H1 (cell line): Measurements from ENCODE around the gene PSD. TPM values are rescaled to one million over a fixed set of nuclear protein-coding genes. Genes with fewer than 3 reads are reported as not detected.

ENCODE experiments used
- CTCF ChIA-PET: fragments of 300-600 bp; sonication (Branson Sonifier 250); formaldehyde crosslinking; loops from one replicate; lab custom pipeline; 2021; ENCODE audit not compliant: partially characterized antibody; lab: Charles Lee
- POLR2A ChIA-PET: fragments of 300-600 bp; sonication (Branson Sonifier 250); formaldehyde crosslinking; loops from one replicate; lab custom pipeline; 2021; ENCODE audit warnings: inconsistent platforms; ENCODE audit not compliant: partially characterized antibody; lab: Charles Lee
- DNase-seq, 2 experiments: peaks; one replicate each; pipeline versions ENCODE4 v3.0.0 to v3.0.0-alpha.2; 2010 to 2022; ENCODE audit warnings: low spot score in 2 of 2, low read depth in 1 of 2, mixed read lengths in 1 of 2
- FAIRE-seq: peaks from 2 replicates; lab custom pipeline; 2011; peaks lifted over from hg19 to GRCh38; lab: Jason Lieb, UNC
- H2AFZ ChIP-seq: 2 replicates; pipeline ENCODE4 v1.8.1; 2012; ENCODE audit warnings: low read length, inconsistent platforms
- H2AK5ac ChIP-seq: 2 replicates; pipeline ENCODE4 v1.6.1; 2013; ENCODE audit warnings: low read depth, low read length
- H2BK120ac ChIP-seq: replicated peaks from 2 replicates; pipeline ENCODE3; 2013; ENCODE audit warnings: low read depth, low read length, inconsistent platforms
- H2BK12ac ChIP-seq: 2 replicates; pipeline ENCODE4 v1.6.1; 2013; ENCODE audit warnings: low read depth, low read length
- H2BK15ac ChIP-seq: 2 replicates; pipeline ENCODE4 v1.6.1; 2013; ENCODE audit warnings: low read length
- H2BK20ac ChIP-seq: 2 replicates; pipeline ENCODE4 v1.6.1; 2013; ENCODE audit warnings: low read length
- H2BK5ac ChIP-seq: 2 replicates; pipeline ENCODE4 v1.6.1; 2013; ENCODE audit warnings: low read depth, low read length
- H3K14ac ChIP-seq: 2 replicates; pipeline ENCODE4 v1.6.1; 2013; ENCODE audit warnings: inconsistent platforms; ENCODE audit not compliant: insufficient read length
- H3K18ac ChIP-seq: 2 replicates; pipeline ENCODE4 v1.6.1; 2013; ENCODE audit warnings: low read length; ENCODE audit errors: extremely low read depth
- H3K23ac ChIP-seq: 2 replicates; pipeline ENCODE4 v1.6.1; 2013; ENCODE audit warnings: inconsistent platforms; ENCODE audit not compliant: insufficient read length
- H3K23me2 ChIP-seq: 2 replicates; pipeline ENCODE4 v1.6.1; 2013; ENCODE audit warnings: low read depth, low read length
- H3K27ac ChIP-seq: 2 replicates; pipeline ENCODE4 v1.6.1; 2011; ENCODE audit warnings: low read depth, low read length, inconsistent platforms
- H3K27me3 ChIP-seq, 4 experiments: replicated peaks in 1 of 4; 1 replicate in 1 of 4; 2 replicates in 3 of 4; pipeline versions ENCODE4 v1.6.1 to v1.8.1; 2011 to 2013; ENCODE audit warnings: low read length in 3 of 4, mild to moderate bottlenecking in 3 of 4, inconsistent platforms in 2 of 4, mixed read lengths in 2 of 4, moderate library complexity in 1 of 4; ENCODE audit not compliant: control insufficient read depth in 3 of 4, insufficient read depth in 3 of 4; ENCODE audit errors: extremely low read depth in 1 of 4
- H3K36me3 ChIP-seq, 4 experiments: 2 replicates each; pipeline versions ENCODE4 v1.6.1 to v1.8.1; 2011 to 2013; ENCODE audit warnings: mild to moderate bottlenecking in 4 of 4, low read length in 3 of 4, moderate library complexity in 2 of 4, control low read depth in 1 of 4, inconsistent platforms in 1 of 4; ENCODE audit not compliant: insufficient read depth in 4 of 4, control insufficient read depth in 2 of 4
- H3K4ac ChIP-seq: replicated peaks from 2 replicates; pipeline ENCODE3; 2013; ENCODE audit warnings: low read length, low read depth, mixed read lengths, inconsistent platforms; ENCODE audit not compliant: insufficient read length
- H3K4me1 ChIP-seq, 4 experiments: replicated peaks in 1 of 4; 1 replicate in 1 of 4; 2 replicates in 3 of 4; pipeline versions ENCODE4 v1.6.1 to v1.8.1; 2011 to 2013; ENCODE audit warnings: low read length in 3 of 4, inconsistent platforms in 2 of 4, mixed read lengths in 1 of 4; ENCODE audit not compliant: insufficient read depth in 4 of 4, control insufficient read depth in 3 of 4
- H3K4me2 ChIP-seq, 2 experiments: 2 replicates each; pipeline versions ENCODE4 v1.6.1 to v1.8.1; 2011 to 2013; ENCODE audit warnings: low read depth in 2 of 2, low read length in 2 of 2, control low read depth in 1 of 2, inconsistent platforms in 1 of 2, mild to moderate bottlenecking in 1 of 2; ENCODE audit not compliant: insufficient read depth in 1 of 2
- H3K4me3 ChIP-seq, 4 experiments: fragments of 200-600, 300-600 bp in 1 of 4; sonication (generic), shearing (Covaris generic), sonication (Bioruptor Twin) in 1 of 4; 2 replicates each; pipeline versions ENCODE4 v1.5.1 to v1.8.1; 2011 to 2016; ENCODE audit warnings: low read length in 4 of 4, low read depth in 3 of 4, control low read depth in 2 of 4, inconsistent platforms in 2 of 4, mild to moderate bottlenecking in 2 of 4, mixed read lengths in 1 of 4, moderate library complexity in 1 of 4; ENCODE audit not compliant: insufficient read depth in 2 of 4; ENCODE audit errors: extremely low read depth in 1 of 4
- H3K56ac ChIP-seq: replicated peaks from 2 replicates; pipeline ENCODE3; 2013; ENCODE audit warnings: low read depth, mild to moderate bottlenecking, mixed read lengths, low read length, inconsistent platforms; ENCODE audit not compliant: insufficient read length
- H3K79me1 ChIP-seq: 2 replicates; pipeline ENCODE4 v1.6.1; 2013; ENCODE audit warnings: low read depth, low read length, control low read depth
- H3K79me2 ChIP-seq, 2 experiments: 2 replicates each; pipeline versions ENCODE4 v1.6.1 to v1.8.1; 2012 to 2013; ENCODE audit warnings: low read length in 2 of 2, mild to moderate bottlenecking in 2 of 2, inconsistent platforms in 1 of 2; ENCODE audit not compliant: insufficient read depth in 2 of 2, control insufficient read depth in 1 of 2
- H3K9ac ChIP-seq, 4 experiments: replicated peaks in 1 of 4; 1 replicate in 1 of 4; 2 replicates in 3 of 4; pipeline versions ENCODE4 v1.6.1 to v1.8.1; 2011 to 2013; ENCODE audit warnings: low read depth in 3 of 4, low read length in 3 of 4, control low read depth in 2 of 4, mild to moderate bottlenecking in 2 of 4, moderate library complexity in 2 of 4, inconsistent platforms in 1 of 4; ENCODE audit errors: extremely low read depth in 1 of 4
- H3K9me3 ChIP-seq, 2 experiments: 2 replicates each; pipeline versions ENCODE4 v1.6.1 to v1.8.1; 2012 to 2013; ENCODE audit warnings: mild to moderate bottlenecking in 2 of 2, moderate library complexity in 2 of 2, control low read depth in 1 of 2, inconsistent platforms in 1 of 2, low read depth in 1 of 2, low read length in 1 of 2, mixed read lengths in 1 of 2; ENCODE audit not compliant: insufficient read depth in 2 of 2
- H4K20me1 ChIP-seq, 2 experiments: replicated peaks in 1 of 2; 2 replicates each; pipeline versions ENCODE3 to v1.8.1; 2011 to 2013; ENCODE audit warnings: inconsistent platforms in 2 of 2, low read length in 2 of 2, mild to moderate bottlenecking in 1 of 2; ENCODE audit not compliant: insufficient read depth in 2 of 2, control insufficient read depth in 1 of 2
- H4K5ac ChIP-seq: 2 replicates; pipeline ENCODE4 v1.6.1; 2013; ENCODE audit warnings: low read length, low read depth, mixed read lengths, inconsistent platforms; ENCODE audit not compliant: insufficient read length
- H4K8ac ChIP-seq: 2 replicates; pipeline ENCODE4 v1.8.0; 2013; ENCODE audit warnings: mild to moderate bottlenecking, moderate library complexity, low read length, inconsistent platforms; ENCODE audit not compliant: insufficient read depth; ENCODE audit errors: extremely low read depth
- H4K91ac ChIP-seq: replicated peaks from 2 replicates; pipeline ENCODE3; 2013; ENCODE audit warnings: low read length, mixed read lengths, inconsistent platforms; ENCODE audit not compliant: insufficient read length
- KDM5A ChIP-seq: fragments of 200-600 bp; IDR thresholded peaks from 2 replicates; pipeline ENCODE4 v1.7.1; 2012; ENCODE audit warnings: mild to moderate bottlenecking, low read length, inconsistent platforms, mixed read lengths
- MAFK ChIP-seq: IDR thresholded peaks from 2 replicates; pipeline ENCODE4 v1.6.1; 2012; ENCODE audit warnings: low read depth, mild to moderate bottlenecking, improper control_type of control experiment, low read length
- RNF2 ChIP-seq: fragments of 200-900, 300-1000 bp; sonication (generic); IDR thresholded peaks from 2 replicates; pipeline ENCODE4 v1.7.1; 2016; ENCODE audit warnings: borderline replicate concordance, low read depth, mild to moderate bottlenecking, antibody characterized with exemption, low read length; ENCODE audit not compliant: poor library complexity, severe bottlenecking; ENCODE audit errors: missing control alignments
- RXRA ChIP-seq: IDR thresholded peaks from 2 replicates; pipeline ENCODE4 v1.6.1; 2011; ENCODE audit warnings: low read depth, mild to moderate bottlenecking, low read length, moderate library complexity; ENCODE audit not compliant: insufficient read depth
- SIN3A ChIP-seq, 2 experiments: IDR thresholded peaks in 1 of 2; conservative IDR thresholded peaks in 1 of 2; 2 replicates each; pipeline ENCODE4 v1.6.1; 2011 to 2012; ENCODE audit warnings: low read length in 2 of 2, improper control_type of control experiment in 1 of 2, low read depth in 1 of 2, mild to moderate bottlenecking in 1 of 2
- SIX5 ChIP-seq: IDR thresholded peaks from 2 replicates; pipeline ENCODE4 v1.6.1; 2011; ENCODE audit warnings: mild to moderate bottlenecking, low read depth, low read length
- SP2 ChIP-seq: IDR thresholded peaks from 2 replicates; pipeline ENCODE4 v1.6.1; 2012; ENCODE audit warnings: mild to moderate bottlenecking, low read length, inconsistent platforms
- TAF1 ChIP-seq: IDR thresholded peaks from 2 replicates; pipeline ENCODE4 v1.6.1; 2011; ENCODE audit warnings: mild to moderate bottlenecking, low read depth, low read length
- WGBS, 2 experiments: shearing (Covaris generic) in 1 of 2; methylation state at CpG; one replicate each; pipeline versions ENCODE4 v1.1.6 to v1.1.7; 2013 to 2015; ENCODE audit warnings: low lambda C conversion rate in 2 of 2, mixed read lengths in 2 of 2, inconsistent platforms in 1 of 2, low coverage in 1 of 2, missing lambda C conversion rate in 1 of 2; ENCODE audit not compliant: insufficient replicate concordance in 2 of 2, insufficient coverage in 1 of 2, insufficient read length in 1 of 2; ENCODE audit errors: extremely low coverage in 1 of 2, missing lambda C conversion rate in 1 of 2; 5-methylcytosine and 5-hydroxymethylcytosine counted together
- polyA plus RNA-seq, 7 experiments: library from polyadenylated mRNA; depleted of rRNA in 3 of 7; stranded (reverse) in 5 of 7; unstranded in 2 of 7; fragments of >200 nt in 5 of 7; fragments of 200-250 nt in 2 of 7; gene quantifications; 1 replicate in 5 of 7; 2 replicates in 1 of 7; 4 replicates in 1 of 7; pipeline versions ENCODE4 v1.2.1 to v1.2.3, GENCODE V29; 2011 to 2013; ENCODE audit warnings: missing spikeins in 2 of 7, mixed read lengths in 2 of 7
- total RNA-seq: library from RNA; stranded (reverse); fragmentation: NEBNext Ultra II Directional; extraction: Animal tissue kit (Norgen Biotek cat#: 25700); gene quantifications from 2 replicates; pipeline ENCODE4 v1.2.1, GENCODE V29; 2021
- TF ChIP-seq, protein P1 (sequence below): IDR thresholded peaks from 2 replicates; pipeline ENCODE4 v1.6.1; 2012; ENCODE audit warnings: low read length, inconsistent platforms

The PSD gene
- total and polyA plus RNA-seq, 2 of the 8 experiments (the other 6 are each of a cell fraction or from before 2014, with no cell fraction given), result 5.4 to 6.0 TPM

DNA sequence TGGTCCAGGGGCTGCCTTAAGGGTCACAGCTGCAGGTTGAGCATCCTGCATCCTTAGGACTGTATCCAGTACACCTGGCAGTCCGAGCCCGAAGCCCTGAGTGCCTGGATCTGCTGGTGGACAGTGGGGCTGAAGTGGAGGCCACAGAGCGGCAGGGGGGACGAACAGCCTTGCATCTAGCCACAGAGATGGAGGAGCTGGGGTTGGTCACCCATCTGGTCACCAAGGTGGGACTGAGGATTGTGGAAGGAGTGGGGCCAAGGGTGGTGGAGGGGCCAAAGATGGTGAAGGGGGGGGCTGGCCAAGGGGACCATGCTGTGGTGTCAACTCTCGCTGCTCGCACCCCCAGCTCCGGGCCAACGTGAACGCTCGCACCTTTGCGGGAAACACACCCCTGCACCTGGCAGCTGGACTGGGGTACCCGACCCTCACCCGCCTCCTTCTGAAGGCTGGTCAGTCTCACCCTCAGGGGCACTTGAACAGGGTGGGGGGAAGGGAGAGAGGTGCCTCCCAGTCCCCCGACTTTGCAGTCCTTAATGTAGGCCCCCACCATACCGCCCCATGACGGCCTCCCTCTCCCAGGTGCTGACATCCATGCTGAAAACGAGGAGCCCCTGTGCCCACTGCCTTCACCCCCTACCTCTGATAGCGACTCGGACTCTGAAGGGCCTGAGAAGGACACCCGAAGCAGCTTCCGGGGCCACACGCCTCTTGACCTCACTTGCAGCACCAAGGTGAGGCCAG is 17.8 kb downstream of the PSD start:
- H3K4me3 ChIP-seq, result no peak overlapping the region
- no peak for FAIRE-seq
- POLR2A ChIA-PET, result interaction anchor here (0.8 to 6.1 kb wide), 6 partner anchors 9 to 287 kb away, joined by 3 to 38 read pairs (median 4); partner anchors contain the start of genes CUEDC2 and FBXL15
- TF ChIP-seq SIX5 (no peak), KDM5A (no peak), MAFK (no peak), RXRA (no peak), SP2 (no peak), TAF1 (no peak), RNF2 (no peak), SIN3A (conservative IDR thresholded peaks at IDR 0.05 in 1 of 2, IDR thresholded peaks at IDR 0.05 in 1 of 2; ENCODE audit: low read depth in 1 of 2, low read length in 2 of 2) (no peak)
- TF ChIP-seq, protein P1, sequence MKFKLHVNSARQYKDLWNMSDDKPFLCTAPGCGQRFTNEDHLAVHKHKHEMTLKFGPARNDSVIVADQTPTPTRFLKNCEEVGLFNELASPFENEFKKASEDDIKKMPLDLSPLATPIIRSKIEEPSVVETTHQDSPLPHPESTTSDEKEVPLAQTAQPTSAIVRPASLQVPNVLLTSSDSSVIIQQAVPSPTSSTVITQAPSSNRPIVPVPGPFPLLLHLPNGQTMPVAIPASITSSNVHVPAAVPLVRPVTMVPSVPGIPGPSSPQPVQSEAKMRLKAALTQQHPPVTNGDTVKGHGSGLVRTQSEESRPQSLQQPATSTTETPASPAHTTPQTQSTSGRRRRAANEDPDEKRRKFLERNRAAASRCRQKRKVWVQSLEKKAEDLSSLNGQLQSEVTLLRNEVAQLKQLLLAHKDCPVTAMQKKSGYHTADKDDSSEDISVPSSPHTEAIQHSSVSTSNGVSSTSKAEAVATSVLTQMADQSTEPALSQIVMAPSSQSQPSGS, result no peak

More for the DNA sequence above, 17.8 kb downstream of the PSD start:
- Histone ChIP-seq H2BK12ac (no peak overlapping the region), H3K18ac (no peak overlapping the region), H3K9me3 (no peaks in the 10 kb centered on the region), H3K79me1 (no peaks in the 10 kb centered on the region), H2BK120ac (no peak overlapping the region), H3K4me1 (peaks cover 0 to 18% (median 10%) of the 10 kb centered on the region in 4 experiments; a peak in 6 of 7 replicates), H3K23ac (no peak overlapping the region), H3K4me2 (no peak overlapping the region), H3K27ac (no peak overlapping the region), H2AK5ac (no peak overlapping the region), H4K20me1 (peaks cover 6 to 10% of the 10 kb centered on the region in 2 experiments), H3K27me3 (peaks cover 0 to 6% (median 3%) of the 10 kb centered on the region in 4 experiments; a peak in 4 of 7 replicates), H3K14ac (no peak overlapping the region), H4K91ac (no peak overlapping the region), H2BK5ac (no peak overlapping the region), H4K8ac (no peak overlapping the region), H2BK20ac (no peak overlapping the region), H2AFZ (no peak overlapping the region), H3K56ac (no peak overlapping the region), H3K79me2 (no peaks in the 10 kb centered on the region), H3K23me2 (peaks cover 3% of the 10 kb centered on the region; the same call in 1 of the 2 replicates), H2BK15ac (no peak overlapping the region), H3K4ac (no peak overlapping the region), H3K36me3 (peaks cover 2 to 13% (median 8%) of the 10 kb centered on the region in 4 experiments; a peak in 6 of 8 replicates), H4K5ac (no peak overlapping the region), H3K9ac (no peak overlapping the region; a peak in 1 of 7 replicates)
- DNase-seq, result no peak
- CTCF ChIA-PET, result interaction anchor here (0.7 to 16.4 kb wide), 21 partner anchors 10 to 231 kb away, joined by 3 to 357 read pairs (median 4); partner anchors contain the start of genes C10orf95, ELOVL3, FBXL15 and PSD
- WGBS, 2 experiments, result 95% methylated on average over 12 of the region's 22 CpGs; no CpG with 5 or more reads in 1 of the 2 experiments
